H9 (cell line): ENCODE measurements around the gene YTHDC1. TPM values are rescaled to one million over a fixed set of nuclear protein-coding genes. Genes with fewer than 3 reads are reported as not detected.

Source experiments
- DNase-seq: peaks from one replicate; pipeline ENCODE4 v3.0.0-alpha.2; 2017
- H2AFZ ChIP-seq: one replicate; pipeline ENCODE4 v1.6.1; 2013; ENCODE audit warnings: mild to moderate bottlenecking, low read length, control low read depth, moderate library complexity
- H2AK5ac ChIP-seq: 2 replicates; pipeline ENCODE4 v1.6.1; 2013; ENCODE audit warnings: low read length, control low read depth, mixed read lengths; ENCODE audit not compliant: insufficient read length
- H2BK120ac ChIP-seq: one replicate; pipeline ENCODE4 v1.6.1; 2013; ENCODE audit warnings: low read depth, mild to moderate bottlenecking, low read length, control low read depth, inconsistent platforms; ENCODE audit not compliant: poor library complexity, severe bottlenecking
- H2BK12ac ChIP-seq: 2 replicates; pipeline ENCODE4 v1.6.1; 2013; ENCODE audit warnings: low read length, control low read depth, mixed read lengths, low read depth; ENCODE audit not compliant: insufficient read length
- H2BK15ac ChIP-seq: 2 replicates; pipeline ENCODE4 v1.6.1; 2013; ENCODE audit warnings: low read depth, low read length, control low read depth
- H2BK20ac ChIP-seq: one replicate; pipeline ENCODE4 v1.6.1; 2013; ENCODE audit warnings: low read depth, mild to moderate bottlenecking, low read length, control low read depth, inconsistent platforms; ENCODE audit not compliant: poor library complexity, severe bottlenecking
- H2BK5ac ChIP-seq: 2 replicates; pipeline ENCODE4 v1.6.1; 2013; ENCODE audit warnings: low read length, control low read depth, mixed read lengths; ENCODE audit not compliant: insufficient read length
- H3K14ac ChIP-seq: 2 replicates; pipeline ENCODE4 v1.6.1; 2013; ENCODE audit warnings: low read length, control low read depth; ENCODE audit not compliant: insufficient read depth
- H3K18ac ChIP-seq: 2 replicates; pipeline ENCODE4 v1.6.1; 2013; ENCODE audit warnings: low read depth, mild to moderate bottlenecking, mixed read lengths, low read length, control low read depth; ENCODE audit not compliant: insufficient read length
- H3K23ac ChIP-seq: 2 replicates; pipeline ENCODE4 v1.6.1; 2013; ENCODE audit warnings: low read length, control low read depth, mixed read lengths, low read depth; ENCODE audit not compliant: insufficient read length
- H3K23me2 ChIP-seq: 2 replicates; pipeline ENCODE4 v1.6.1; 2013; ENCODE audit warnings: low read depth, mild to moderate bottlenecking, mixed read lengths, low read length, control low read depth; ENCODE audit not compliant: insufficient read length, poor library complexity, severe bottlenecking
- H3K27ac ChIP-seq: 2 replicates; pipeline ENCODE4 v1.5.1; 2013; ENCODE audit warnings: low read length, control low read depth, mixed read lengths, low read depth; ENCODE audit not compliant: insufficient read length
- H3K27me3 ChIP-seq: 2 replicates; pipeline ENCODE4 v1.6.1; 2013; ENCODE audit warnings: low read length, control low read depth, inconsistent platforms; ENCODE audit not compliant: insufficient read depth
- H3K4ac ChIP-seq: 2 replicates; pipeline ENCODE4 v1.6.1; 2013; ENCODE audit warnings: low read depth, mild to moderate bottlenecking, control low read depth, inconsistent platforms, low read length, moderate library complexity
- H3K4me1 ChIP-seq: 2 replicates; pipeline ENCODE4 v1.6.1; 2013; ENCODE audit warnings: low read length, control low read depth, inconsistent platforms; ENCODE audit not compliant: insufficient read depth
- H3K4me2 ChIP-seq: 2 replicates; pipeline ENCODE4 v1.6.1; 2013; ENCODE audit warnings: low read length, control low read depth, mixed read lengths; ENCODE audit not compliant: insufficient read length, insufficient read depth
- H3K56ac ChIP-seq: 2 replicates; pipeline ENCODE4 v1.6.1; 2013; ENCODE audit warnings: low read depth, mild to moderate bottlenecking, mixed read lengths, low read length, control low read depth; ENCODE audit not compliant: insufficient read length
- H3K79me1 ChIP-seq: 2 replicates; pipeline ENCODE4 v1.6.1; 2013; ENCODE audit warnings: low read depth, mild to moderate bottlenecking, moderate library complexity, low read length, control low read depth, inconsistent platforms; ENCODE audit not compliant: insufficient read depth, poor library complexity, severe bottlenecking
- H3K79me2 ChIP-seq: 2 replicates; pipeline ENCODE4 v1.6.1; 2013; ENCODE audit warnings: low read length, control low read depth, inconsistent platforms; ENCODE audit not compliant: insufficient read depth
- H3K9ac ChIP-seq: 2 replicates; pipeline ENCODE4 v1.6.1; 2013; ENCODE audit warnings: low read length, control low read depth, mixed read lengths; ENCODE audit not compliant: insufficient read length; ENCODE audit errors: extremely low read depth
- H3K9me3 ChIP-seq: one replicate; pipeline ENCODE4 v1.6.1; 2013; ENCODE audit warnings: low read depth, low read length, inconsistent platforms; ENCODE audit not compliant: control insufficient read depth
- H3T11ph ChIP-seq: one replicate; pipeline ENCODE4 v1.6.1; 2013; ENCODE audit warnings: mild to moderate bottlenecking, low read length, control low read depth, inconsistent platforms
- H4K20me1 ChIP-seq: one replicate; pipeline ENCODE4 v1.6.1; 2013; ENCODE audit not compliant: control insufficient read depth, insufficient read length, insufficient read depth
- H4K5ac ChIP-seq: 2 replicates; pipeline ENCODE4 v1.6.1; 2013; ENCODE audit warnings: low read depth, mild to moderate bottlenecking, mixed read lengths, low read length, control low read depth; ENCODE audit not compliant: insufficient read length
- H4K8ac ChIP-seq: replicated peaks from 2 replicates; pipeline ENCODE4 v1.6.1; 2013; ENCODE audit warnings: low read length, control low read depth, mixed read lengths, low read depth; ENCODE audit not compliant: insufficient read length
- H4K91ac ChIP-seq: 2 replicates; pipeline ENCODE4 v1.6.1; 2013; ENCODE audit warnings: low read depth, mild to moderate bottlenecking, moderate library complexity, mixed read lengths, low read length, control low read depth; ENCODE audit not compliant: insufficient read length
- H3K27ac Mint-ChIP-seq, 3 experiments: 2 replicates in 2 of 3; 3 replicates in 1 of 3; pipeline ENCODE4 v1.8.0; 2020 to 2021; ENCODE audit warnings: mixed read lengths in 3 of 3, mild to moderate bottlenecking in 1 of 3, moderate library complexity in 1 of 3
- H3K27me3 Mint-ChIP-seq: 2 replicates; pipeline ENCODE4 v1.8.0; 2021; ENCODE audit warnings: low read depth, mild to moderate bottlenecking, moderate library complexity, mixed read lengths
- H3K36me3 Mint-ChIP-seq, 3 experiments: 2 replicates in 2 of 3; 3 replicates in 1 of 3; pipeline ENCODE4 v1.8.0; 2020 to 2021; ENCODE audit warnings: low read depth in 3 of 3, mixed read lengths in 3 of 3; ENCODE audit not compliant: insufficient read depth in 1 of 3
- H3K4me1 Mint-ChIP-seq, 2 experiments: 2 replicates each; pipeline ENCODE4 v1.8.0; 2020; ENCODE audit warnings: mixed read lengths in 2 of 2
- H3K4me3 Mint-ChIP-seq, 2 experiments: 2 replicates in 1 of 2; 3 replicates in 1 of 2; pipeline ENCODE4 v1.8.0; 2020 to 2021; ENCODE audit warnings: mild to moderate bottlenecking in 2 of 2, mixed read lengths in 2 of 2, moderate library complexity in 1 of 2
- H3K9me3 Mint-ChIP-seq, 2 experiments: 2 replicates in 1 of 2; 3 replicates in 1 of 2; pipeline ENCODE4 v1.8.0; 2020; ENCODE audit warnings: mild to moderate bottlenecking in 2 of 2, mixed read lengths in 2 of 2, moderate library complexity in 1 of 2
- CTCF ChIP-seq: fragments of 200-600 bp; sonication (generic); conservative IDR thresholded peaks from 3 replicates; pipeline ENCODE4 v1.8.0; 2021; ENCODE audit warnings: antibody characterized with exemption, mild to moderate bottlenecking
- WGBS: extraction: QIAGEN DNeasy Blood & Tissue Kit; methylation state at CpG from one replicate; pipeline ENCODE4 v1.1.7; 2013; ENCODE audit warnings: missing lambda C conversion rate, low lambda C conversion rate, mixed read lengths; ENCODE audit not compliant: insufficient read length; ENCODE audit errors: extremely low coverage; 5-methylcytosine and 5-hydroxymethylcytosine counted together
- total RNA-seq: library from RNA; stranded (reverse); gene quantifications from 2 replicates; pipeline ENCODE4 v1.2.1, GENCODE V29; 2021

YTHDC1 gene
- total RNA-seq, 1 experiment from 2014 or later = 158 TPM

GRCh38 chr4:68324519-68325262 is 25.2 kb downstream of the YTHDC1 start:
- no peaks in the 10 kb centered on the region; a peak in 1 of 4 replicates for H3K4me1 Mint-ChIP-seq
- Histone ChIP-seq H4K20me1 (no peaks in the 10 kb centered on the region), H3K18ac (no peak overlapping the region), H3K23ac (no peak overlapping the region), H3K4me2 (no peak overlapping the region), H3K79me1 (no peaks in the 10 kb centered on the region), H3T11ph (no peak overlapping the region), H4K91ac (no peak overlapping the region), H3K27ac (no peak overlapping the region), H3K79me2 (no peaks in the 10 kb centered on the region), H3K9me3 (no peaks in the 10 kb centered on the region), H3K56ac (no peak overlapping the region), H3K23me2 (no peaks in the 10 kb centered on the region), H2AFZ (no peak overlapping the region), H2BK120ac (no peak overlapping the region), H4K5ac (no peak overlapping the region), H3K27me3 (no peaks in the 10 kb centered on the region), H2BK5ac (no peak overlapping the region), H2BK15ac (no peak overlapping the region), H3K14ac (no peak overlapping the region), H3K4ac (no peak overlapping the region), H4K8ac (no peak overlapping the region), H2BK12ac (no peak overlapping the region), H2AK5ac (no peak overlapping the region), H3K4me1 (no peaks in the 10 kb centered on the region), H3K9ac (no peak overlapping the region), H2BK20ac (no peak overlapping the region)
- no peak for TF ChIP-seq CTCF
- H3K9me3 Mint-ChIP-seq = no peaks in the 10 kb centered on the region
- no peaks in the 10 kb centered on the region for H3K27me3 Mint-ChIP-seq
- H3K4me3 Mint-ChIP-seq = no peak overlapping the region
- DNase-seq = no peak
- peaks cover 23 to 80% (median 71%) of the 10 kb centered on the region in 3 experiments; a peak in 6 of 7 replicates for H3K36me3 Mint-ChIP-seq
- WGBS = no CpG with 5 or more reads among the region's 4 CpGs
- no peak overlapping the region for H3K27ac Mint-ChIP-seq
